ENCODE measurements around the gene RNU1-4.
A peak's percentile ranks its signal among the peaks of the same experiment; 100 is the strongest.
"Not testable (repeated sequence)": the region's sequence is repeated elsewhere in the genome, so short reads cannot be mapped to it uniquely, and the experiment has no call there.

RNU1-4 gene

DNA sequence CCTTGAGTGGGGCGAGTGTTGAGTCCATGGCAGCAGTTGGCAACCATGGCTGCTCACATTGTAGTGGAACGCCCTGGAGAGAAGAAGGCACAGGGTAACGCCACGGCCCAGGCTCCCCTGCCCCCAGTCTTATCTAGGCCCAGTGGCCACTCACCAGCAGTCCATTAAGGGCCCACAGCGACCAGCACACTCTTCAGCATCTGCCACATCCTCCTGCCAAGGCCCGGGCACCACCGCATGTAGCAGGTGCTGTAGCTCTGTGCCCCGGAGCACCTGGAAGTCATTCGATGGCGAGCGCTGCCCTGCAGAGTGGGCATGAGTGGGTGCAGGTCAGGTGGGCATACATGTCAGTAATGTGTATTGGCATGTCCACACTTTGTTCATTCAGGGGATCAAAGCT, 20.5 kb downstream of the RNU1-4 start:
- not testable (repeated sequence) for DNase-seq (ENCODE audit: low read depth); H3K4me3 ChIP-seq (ENCODE audit: low read depth, low read length)

DNA sequence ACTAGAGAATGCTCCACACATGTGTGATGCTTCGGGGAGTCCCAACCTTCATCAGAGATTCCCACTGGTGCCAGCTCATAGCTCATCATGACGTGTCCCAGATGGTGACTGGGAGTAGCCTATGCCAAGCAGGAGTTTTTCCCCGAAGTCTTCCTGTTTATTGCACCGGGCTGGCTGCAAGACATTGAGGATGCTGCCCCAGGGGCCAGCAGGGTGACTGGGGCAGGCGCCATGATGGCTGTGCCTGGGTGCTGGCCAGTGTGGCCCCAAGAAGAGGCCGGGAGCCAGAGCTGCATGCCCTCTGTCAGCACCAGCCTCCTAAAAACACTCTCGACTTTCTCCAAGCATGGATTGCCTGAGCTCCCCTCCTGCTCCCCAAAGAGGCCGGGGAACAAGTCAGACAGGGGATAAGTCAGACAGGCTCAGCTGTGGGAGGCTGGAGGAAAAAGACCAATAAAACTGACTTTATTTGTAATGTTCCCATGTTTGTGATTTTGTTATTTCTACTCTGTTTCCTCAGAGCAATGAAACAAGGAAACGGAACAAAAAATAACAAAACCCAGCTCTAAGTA, 24.0 kb downstream of the RNU1-4 start:
- DNase-seq (ENCODE audit: low read depth); H3K4me3 ChIP-seq (ENCODE audit: low read depth, low read length): not testable (repeated sequence)

DNA sequence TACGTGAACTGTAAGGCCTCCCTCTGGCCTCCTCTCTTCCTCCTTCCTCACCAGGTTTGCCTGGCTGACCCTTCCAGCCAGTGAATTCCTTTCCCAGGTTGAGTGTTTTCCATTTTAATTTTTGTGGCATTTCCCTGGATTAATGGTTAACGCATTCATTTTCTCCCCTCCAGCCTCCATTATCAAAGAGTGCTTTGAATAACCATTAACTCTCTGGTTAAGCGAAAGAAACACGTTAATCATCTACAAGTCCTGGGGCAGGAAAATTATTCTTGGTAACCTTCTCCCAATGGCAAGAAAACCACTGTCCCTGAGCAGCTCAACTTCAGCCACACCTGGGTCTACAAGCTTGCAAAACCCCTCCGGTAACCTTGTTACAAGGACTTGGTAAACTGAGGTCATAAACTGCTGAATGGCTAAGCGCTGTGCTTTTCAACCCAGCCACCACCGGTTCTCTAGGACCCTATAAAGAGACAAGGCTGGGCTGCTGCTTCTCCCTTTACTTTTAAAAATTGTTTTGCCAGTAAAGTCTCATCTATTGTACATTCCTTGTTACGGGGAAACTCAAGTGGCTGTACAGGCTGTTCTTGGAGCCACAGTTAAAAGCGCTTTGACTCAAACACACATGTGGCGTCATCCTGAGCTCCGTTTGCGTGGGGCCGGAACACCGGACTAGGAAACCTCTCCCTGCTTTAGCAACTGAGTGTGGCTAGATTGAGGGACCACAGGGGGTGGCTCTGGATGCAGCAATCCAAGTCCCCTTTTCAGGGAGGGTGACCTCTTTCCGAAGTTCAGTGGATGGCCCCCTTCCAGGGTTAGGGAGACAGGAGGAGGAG, 24.7 kb downstream of the RNU1-4 start:
- H3K4me3 ChIP-seq (ENCODE audit: low read depth, low read length); DNase-seq (ENCODE audit: low read depth): not testable (repeated sequence)

DNA sequence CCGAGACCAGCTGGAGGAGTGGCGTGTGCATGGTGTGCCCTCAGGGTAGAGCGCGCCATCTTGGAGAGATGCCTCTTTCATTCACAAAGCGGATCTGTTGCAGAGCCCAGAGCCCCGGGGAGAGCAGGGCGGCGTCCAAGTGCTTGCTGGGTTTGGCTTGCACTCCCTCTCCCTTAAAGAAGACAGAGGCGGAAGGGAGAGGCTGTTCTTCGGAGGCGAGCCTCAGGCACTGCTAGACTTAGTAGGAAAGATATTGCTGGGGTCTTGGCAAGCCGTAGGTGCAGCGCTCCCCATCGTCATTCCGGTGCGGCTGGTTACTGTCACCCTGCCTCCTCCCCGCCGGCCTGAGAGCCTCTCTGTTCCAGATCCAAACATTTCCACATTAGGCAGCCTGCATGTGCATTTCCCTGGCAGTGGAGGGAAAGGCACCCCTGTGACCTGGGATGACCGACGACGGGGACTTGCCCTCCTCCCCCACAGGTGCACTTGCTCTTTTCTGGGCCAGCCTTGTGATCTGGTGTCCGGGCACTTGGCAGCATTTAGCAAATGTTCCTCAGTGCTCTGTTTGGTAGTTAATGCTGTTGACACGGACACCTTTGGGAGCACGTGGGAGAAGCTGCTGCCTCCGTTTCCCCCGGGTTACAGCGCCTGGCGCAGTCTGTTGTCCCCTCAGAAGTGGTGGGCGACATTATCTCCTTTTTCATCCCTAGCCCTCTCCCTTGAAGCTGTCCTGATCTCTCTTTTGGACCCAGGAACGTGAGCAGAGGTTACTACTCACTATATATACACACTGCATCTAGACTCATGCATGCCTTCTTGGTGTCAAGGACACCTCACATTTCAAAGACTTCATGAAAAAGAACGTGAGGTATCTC, 25.7 kb downstream of the RNU1-4 start:
- not testable (repeated sequence) for H3K4me3 ChIP-seq (ENCODE audit: low read depth, low read length); DNase-seq (ENCODE audit: low read depth)

DNA sequence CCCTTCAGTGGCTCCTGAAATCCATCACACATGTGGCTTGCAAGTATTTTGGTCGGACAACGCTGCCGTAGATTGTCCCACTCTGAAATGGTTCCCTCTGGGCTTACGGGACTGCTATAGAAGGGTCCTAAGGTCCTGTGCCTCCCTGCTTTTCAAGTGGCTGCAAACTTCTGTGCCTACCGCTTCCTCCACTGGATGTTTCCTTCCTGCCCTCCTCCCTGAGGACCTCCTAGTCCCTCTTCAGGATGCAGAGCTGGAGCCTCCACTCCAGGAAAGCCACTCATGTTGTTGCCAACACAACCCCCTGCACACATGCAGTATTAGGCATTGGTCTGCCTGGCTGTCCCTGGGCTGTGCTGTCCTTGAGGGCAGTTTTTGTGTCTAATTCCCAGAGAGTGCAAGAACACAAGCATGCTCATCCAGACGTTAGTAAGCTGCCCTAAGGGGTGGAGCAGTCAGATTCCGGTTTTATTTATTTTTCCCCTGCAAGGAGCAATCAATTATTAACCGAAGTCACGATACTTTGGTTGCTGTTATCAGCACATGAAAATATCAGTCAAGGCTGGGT, 26.5 kb downstream of the RNU1-4 start:
- not testable (repeated sequence) for H3K4me3 ChIP-seq (ENCODE audit: low read depth, low read length); DNase-seq (ENCODE audit: low read depth)

DNA sequence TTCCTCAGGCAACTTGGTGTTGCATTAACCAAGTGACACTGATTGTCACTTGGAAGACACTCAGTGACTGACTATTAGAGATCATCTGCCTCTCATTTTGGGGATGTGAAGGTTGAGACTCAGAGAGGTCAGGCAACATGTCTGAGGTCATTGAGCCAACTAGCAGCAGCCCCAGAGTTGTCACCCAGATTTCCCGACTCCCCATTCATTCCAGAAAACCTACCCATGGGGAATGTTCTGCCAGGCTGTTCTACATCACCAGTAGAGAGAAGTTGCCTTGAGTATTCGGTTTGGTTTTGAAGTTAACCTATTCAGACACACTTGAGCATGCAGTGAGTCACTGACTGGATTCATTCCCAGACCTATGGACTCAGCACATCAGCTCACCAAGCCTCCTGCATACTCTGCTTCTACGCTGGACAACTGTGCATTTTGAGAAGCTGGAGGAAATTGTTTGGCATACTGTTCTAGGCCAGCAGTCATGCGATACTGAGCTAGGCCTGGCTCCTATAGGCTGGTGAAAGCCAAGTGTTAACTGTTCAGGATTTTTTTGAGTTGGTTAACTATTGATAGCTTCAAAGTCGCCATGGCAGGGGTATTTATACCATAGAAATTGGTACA, 29.9 kb downstream of the RNU1-4 start:
- H3K4me3 ChIP-seq (ENCODE audit: low read depth, low read length); DNase-seq (ENCODE audit: low read depth): not testable (repeated sequence)

DNA sequence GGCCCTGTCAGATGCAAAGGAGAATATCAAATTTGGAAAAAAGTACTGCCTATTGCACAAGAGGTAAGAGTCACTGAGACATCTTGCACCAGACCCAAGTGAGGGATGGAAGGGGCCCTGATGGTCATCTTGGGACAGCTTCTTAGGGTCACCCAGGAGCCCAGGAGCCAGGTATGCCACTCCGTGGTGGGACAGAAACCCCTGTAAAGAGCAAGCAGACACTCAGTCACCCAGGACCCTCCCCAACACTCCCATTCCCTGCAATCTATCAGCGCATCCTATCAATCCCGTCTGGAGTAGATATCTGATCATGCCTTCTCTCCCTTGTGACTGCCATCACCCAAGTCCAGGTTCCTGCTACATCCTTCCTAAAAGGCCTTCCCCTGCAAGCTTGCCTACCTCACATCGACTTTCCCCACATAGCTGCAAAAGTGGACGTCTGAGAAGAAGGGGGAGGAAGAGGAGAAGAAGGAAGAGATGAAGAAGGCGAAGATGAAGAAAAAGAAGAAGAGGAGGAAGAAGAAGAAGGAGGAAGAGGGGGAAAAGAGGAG, 30.7 kb downstream of the RNU1-4 start:
- DNase-seq (ENCODE audit: low read depth); H3K4me3 ChIP-seq (ENCODE audit: low read depth, low read length): not testable (repeated sequence)

DNA sequence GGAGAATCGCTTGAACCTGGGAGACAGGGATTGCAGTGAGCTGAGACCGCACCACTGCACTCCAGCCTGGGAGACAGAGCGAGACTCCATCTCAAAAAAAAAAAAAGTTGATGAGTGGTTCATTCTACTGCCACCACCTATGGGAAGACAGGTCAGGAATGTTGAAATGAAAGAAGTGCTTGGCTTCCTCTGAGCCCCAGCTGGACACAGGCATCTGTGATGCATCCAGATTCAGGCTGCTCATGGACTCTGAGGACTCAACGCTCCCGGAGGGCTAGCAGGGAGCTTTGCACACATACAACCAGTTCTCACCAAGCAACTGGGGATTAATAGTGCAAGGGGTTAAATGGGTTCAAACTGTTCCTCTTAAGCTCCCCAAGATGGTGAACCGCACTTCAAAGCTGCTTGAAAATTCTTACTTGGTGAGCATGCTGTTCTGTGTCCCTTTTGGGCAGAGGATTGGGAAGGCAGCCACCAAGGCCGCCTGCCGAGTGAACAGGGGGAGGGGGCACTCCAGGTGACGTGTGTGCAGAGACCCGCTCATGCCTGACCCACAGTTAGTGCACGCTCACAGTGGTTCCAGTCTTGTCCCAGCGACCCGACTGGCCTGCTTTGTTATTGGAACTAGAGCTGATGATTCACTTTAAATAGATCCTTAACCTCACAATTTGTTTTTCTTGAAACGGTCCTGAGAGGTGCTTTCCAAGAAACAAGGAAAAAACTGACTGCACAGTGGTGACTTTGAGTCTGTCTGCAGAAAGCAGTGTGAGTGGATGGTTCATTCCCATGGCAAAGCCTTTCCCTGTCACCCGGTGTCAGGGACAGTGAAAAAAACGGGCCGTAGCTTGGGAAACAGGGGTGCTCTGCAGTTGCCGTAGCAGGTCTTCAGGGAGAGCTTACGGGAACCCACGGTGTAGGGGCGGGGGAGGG, 32.2 kb downstream of the RNU1-4 start:
- not testable (repeated sequence) for DNase-seq (ENCODE audit: low read depth); H3K4me3 ChIP-seq (ENCODE audit: low read depth, low read length)

DNA sequence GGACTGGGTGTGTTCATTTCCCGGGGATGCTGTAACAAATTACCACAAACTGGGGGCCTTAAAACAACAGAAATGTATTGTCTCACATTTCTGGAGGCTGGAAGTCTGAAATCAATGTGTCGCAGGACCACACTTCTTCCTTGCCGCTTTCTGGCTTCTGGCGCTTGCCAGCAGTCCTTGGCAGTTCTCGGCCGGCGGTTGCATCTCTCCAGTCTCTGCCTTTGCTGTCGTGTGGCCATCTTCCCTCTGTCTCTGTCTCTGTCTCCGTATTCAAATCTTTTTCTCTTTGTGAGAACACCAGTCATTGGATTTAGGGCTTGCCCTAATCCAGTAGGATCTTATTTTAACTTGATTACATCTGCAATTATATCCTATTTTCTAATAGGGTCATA, 32.9 kb downstream of the RNU1-4 start:
- DNase-seq (ENCODE audit: low read depth); H3K4me3 ChIP-seq (ENCODE audit: low read depth, low read length): not testable (repeated sequence)

DNA sequence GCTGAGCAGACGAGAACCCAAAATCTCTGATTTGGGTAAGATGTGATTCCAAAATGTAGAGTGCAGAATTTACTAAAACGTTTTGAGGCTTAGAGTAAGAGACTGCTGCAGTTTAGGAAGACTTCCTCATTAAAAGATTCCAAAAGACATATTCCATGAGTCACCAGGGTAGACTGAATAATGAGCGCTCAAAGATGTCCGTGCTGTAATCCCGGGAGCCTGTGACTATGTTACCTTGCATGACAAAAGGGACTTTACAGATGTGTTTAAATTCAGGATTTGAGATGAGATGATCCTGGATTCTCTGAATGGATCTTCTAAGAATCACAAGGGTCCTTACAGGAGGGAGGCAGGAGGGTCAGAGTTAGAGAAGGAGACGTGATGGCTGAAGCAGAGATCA, 33.4 kb downstream of the RNU1-4 start:
- H3K4me3 ChIP-seq (ENCODE audit: low read depth, low read length); DNase-seq (ENCODE audit: low read depth): not testable (repeated sequence)

DNA sequence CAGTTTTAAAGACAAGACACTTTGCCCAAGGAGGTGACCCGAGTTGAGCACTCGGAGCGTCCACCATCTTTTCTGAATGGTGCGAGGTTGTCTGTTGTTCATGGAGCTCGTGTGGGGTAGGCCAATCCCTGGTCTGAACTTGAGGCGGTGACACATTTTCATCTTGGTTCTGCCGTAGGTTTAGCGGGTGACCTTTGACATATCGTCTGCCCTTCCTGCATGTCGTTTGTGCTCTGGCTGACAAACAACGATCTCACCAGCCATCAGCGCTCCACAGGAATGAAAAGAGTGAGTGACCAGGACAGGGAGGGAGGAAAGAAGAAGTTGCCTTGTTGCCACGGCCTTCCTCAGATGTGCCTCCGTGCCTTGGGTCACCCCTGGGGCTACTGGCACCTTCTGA, 34.5 kb downstream of the RNU1-4 start:
- H3K4me3 ChIP-seq (ENCODE audit: low read depth, low read length); DNase-seq (ENCODE audit: low read depth): not testable (repeated sequence)

DNA sequence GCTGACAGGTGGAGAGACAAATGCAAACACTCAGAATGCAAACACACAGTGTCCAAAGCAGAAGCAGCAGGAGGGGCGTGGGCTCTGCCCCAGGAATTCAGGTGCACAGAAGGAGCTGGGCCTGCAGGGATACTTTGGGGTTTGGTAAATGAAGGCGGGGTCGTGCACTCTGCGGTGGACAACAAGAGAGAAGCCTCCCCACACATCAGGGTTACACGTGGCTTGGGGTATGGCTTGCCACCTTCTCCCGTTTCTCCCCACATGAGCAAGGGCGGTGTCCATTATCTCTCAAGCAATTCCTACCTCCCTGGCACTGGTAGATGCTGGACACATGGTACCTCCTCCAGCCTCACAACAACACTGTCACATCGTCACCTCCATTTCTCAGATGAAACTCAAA, 35.0 kb downstream of the RNU1-4 start:
- not testable (repeated sequence) for H3K4me3 ChIP-seq (ENCODE audit: low read depth, low read length); DNase-seq (ENCODE audit: low read depth)

DNA sequence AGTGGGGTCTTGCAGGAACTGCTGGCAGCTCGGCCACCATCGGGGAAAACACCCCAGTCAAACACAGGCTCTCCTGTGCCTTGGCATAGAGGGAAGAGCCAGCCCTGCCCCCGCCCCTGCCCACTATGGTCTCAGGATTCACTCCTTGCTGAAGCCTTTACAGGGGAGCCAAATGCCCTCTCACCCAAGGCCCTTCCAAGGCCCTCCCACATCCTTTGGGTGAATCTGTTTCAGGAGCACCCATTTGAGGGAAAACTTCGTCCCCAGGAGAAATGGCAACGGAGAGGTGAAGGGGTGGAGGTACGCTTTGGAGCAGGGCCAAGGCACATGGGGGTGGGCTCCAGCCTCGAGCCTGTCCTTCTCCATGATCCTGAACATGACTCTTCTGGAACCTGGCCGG, 35.9 kb downstream of the RNU1-4 start:
- not testable (repeated sequence) for DNase-seq (ENCODE audit: low read depth)

DNA sequence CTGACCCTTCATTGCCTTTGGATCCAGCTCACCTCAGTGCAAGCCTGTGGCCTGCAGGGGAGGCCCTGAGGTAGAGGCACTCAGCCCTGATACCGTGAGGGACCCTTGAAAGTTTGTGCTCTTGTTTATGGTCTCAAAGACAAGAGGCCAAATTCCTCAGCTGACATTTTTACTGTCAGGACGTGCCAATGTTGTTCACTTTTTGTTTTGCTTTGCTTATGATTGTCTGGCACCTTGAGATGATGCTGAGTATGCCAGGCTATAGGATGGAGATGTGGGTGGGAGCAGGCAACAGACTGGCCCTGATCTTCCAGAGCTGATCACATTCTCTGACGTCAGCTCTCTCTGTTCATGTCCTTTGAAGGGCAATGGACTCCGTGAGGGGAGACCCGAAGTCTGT, 36.5 kb downstream of the RNU1-4 start:
- not testable (repeated sequence) for DNase-seq (ENCODE audit: low read depth); H3K4me3 ChIP-seq (ENCODE audit: low read depth, low read length)

More for the DNA sequence above, 35.9 kb downstream of the RNU1-4 start:
- not testable (repeated sequence) for H3K4me3 ChIP-seq (ENCODE audit: low read depth, low read length)

DNA sequence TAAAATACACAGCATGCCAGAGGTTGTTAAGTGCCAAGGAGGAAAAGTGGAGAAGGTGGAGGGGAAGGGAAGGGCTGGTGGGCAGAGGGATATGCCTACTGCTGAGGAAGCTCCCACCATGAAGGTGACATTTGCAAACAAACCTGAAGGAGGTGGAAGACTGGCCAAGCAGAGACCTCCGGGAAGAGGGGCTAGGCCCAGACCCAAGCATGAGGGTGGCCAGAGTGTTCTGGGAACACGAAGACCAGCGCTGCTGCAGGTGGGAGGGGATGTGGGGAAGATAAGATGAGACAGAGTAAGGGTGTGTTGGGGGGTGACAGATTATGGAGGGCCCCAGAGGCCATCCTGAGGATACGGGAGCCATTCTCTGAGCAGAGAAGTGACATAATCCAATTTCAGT, 37.5 kb downstream of the RNU1-4 start:
- not testable (repeated sequence) for H3K4me3 ChIP-seq (ENCODE audit: low read depth, low read length); DNase-seq (ENCODE audit: low read depth)

DNA sequence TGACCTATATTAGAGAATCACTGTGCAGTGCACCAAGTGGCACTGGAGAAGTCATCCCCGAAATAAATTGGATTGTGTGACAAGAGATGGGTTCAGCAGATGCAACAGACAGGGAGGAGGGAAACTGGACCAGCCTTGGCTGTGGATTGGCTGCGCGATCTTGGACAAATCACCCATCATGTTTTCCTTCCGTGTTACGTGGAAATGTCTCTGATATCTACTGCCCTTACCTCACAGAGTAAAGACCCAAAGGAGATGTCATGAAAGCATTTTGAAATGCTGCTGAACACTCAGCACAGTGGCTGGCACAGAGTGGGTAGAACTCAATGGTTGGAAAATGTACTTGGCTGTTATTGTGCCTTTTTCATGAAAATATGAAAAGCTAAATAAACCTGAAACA, 39.2 kb downstream of the RNU1-4 start:
- H3K4me3 ChIP-seq (ENCODE audit: low read depth, low read length); DNase-seq (ENCODE audit: low read depth): not testable (repeated sequence)

DNA sequence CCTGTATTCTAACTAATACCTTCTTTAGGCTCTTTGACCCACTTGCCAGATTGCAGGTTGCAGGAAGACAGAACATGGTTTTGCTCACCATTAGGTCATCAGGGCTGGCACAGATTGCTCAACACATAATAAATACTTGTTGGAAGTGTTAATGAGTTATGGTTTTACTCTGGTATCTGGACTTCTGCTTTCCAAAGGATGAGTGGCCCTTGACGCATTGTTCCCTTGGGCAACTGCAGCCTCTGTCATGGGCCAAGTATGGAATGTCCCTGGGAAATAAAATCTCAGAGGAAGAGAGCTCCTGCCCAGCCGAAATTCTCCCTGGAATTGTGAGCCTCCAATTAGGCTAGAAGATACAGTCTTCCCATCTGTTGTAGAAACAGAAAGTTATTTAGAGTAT, 40.7 kb downstream of the RNU1-4 start:
- DNase-seq (ENCODE audit: low read depth); H3K4me3 ChIP-seq (ENCODE audit: low read depth, low read length): not testable (repeated sequence)

DNA sequence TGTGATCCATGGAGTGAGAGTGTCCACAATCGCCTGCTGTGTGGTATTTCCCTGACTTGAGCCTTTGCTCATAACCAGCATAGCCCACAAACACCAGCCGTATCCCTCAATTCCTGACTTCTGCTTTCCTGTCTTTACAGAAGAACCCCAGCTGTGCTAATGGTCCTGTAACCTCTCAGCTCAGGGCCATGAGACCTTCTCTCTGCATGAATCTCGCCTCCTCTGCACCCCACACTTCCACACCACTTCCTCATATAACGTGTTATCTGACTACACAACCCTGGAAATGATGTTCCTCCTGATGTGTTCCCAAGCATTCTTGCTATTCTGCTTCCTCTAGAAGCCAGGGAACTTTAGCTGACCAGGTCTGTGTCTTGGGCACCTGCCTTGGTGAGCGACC, 41.3 kb downstream of the RNU1-4 start:
- peak; percentile 20 for DNase-seq (ENCODE audit: low read depth)
- not testable (repeated sequence) for H3K4me3 ChIP-seq (ENCODE audit: low read depth, low read length)
